Epithelial cell of esophagus (primary cell): ENCODE data around the gene PEX7.

Source experiments
- DNase-seq: peaks from one replicate; pipeline ENCODE4 v3.0.0; 2010; ENCODE audit warnings: low read depth
- H3K4me3 ChIP-seq: 2 replicates; pipeline ENCODE4 v1.5.1; 2011; ENCODE audit warnings: mild to moderate bottlenecking, low read length, control low read depth
- CTCF ChIP-seq: IDR thresholded peaks from 2 replicates; pipeline ENCODE4 v1.5.1; 2011; ENCODE audit warnings: low read depth, mild to moderate bottlenecking, low read length, control low read depth, inconsistent platforms; ENCODE audit not compliant: insufficient read depth; ENCODE audit errors: missing control alignments

The PEX7 gene

GRCh38 chr6:136920671-136921380 lies 98.4 kb downstream of the PEX7 start:
- DNase-seq: no peak
- TF ChIP-seq CTCF: no peak
- H3K4me3 ChIP-seq: peak overlapping the region; percentile 38

- TF ChIP-seq CTCF: no peak
- peak overlapping the region; percentile 38 for H3K4me3 ChIP-seq
- peak; percentile 15 for DNase-seq
Observed at GRCh38 chr6:136921381-136921935, 99.1 kb downstream of the PEX7 start.

GRCh38 chr6:136921936-136922684 lies 99.7 kb downstream of the PEX7 start, which contains the start of gene SLC35D3:
Gene SLC35D3, plus strand, starts transcription at chr6:136922301. Its CDS starts 128 bp downstream, at chr6:136922429.
- peak within 1 kb of the TSS; percentile 38 for H3K4me3 ChIP-seq
- peak; percentile 7 for DNase-seq
- TF ChIP-seq CTCF: no peak

GRCh38 chr6:136922685-136923006 lies 100.3 kb downstream of the PEX7 start:
- no peak for TF ChIP-seq CTCF
- peak; percentile 18 for DNase-seq
- H3K4me3 ChIP-seq: peak overlapping the region; percentile 8

GRCh38 chr6:136923116-136923953 lies 100.9 kb downstream of the PEX7 start:
- TF ChIP-seq CTCF: no peak
- H3K4me3 ChIP-seq: no peak overlapping the region
- no peak for DNase-seq

GRCh38 chr6:136923954-136924673 lies 101.7 kb downstream of the PEX7 start:
- TF ChIP-seq CTCF: no peak
- no peak for DNase-seq
- H3K4me3 ChIP-seq: no peak overlapping the region
